GM18873 (cell line): ENCODE results near the gene LY9.
"Not testable (repeated sequence)": the region's sequence is repeated elsewhere in the genome, so short reads cannot be mapped to it uniquely, and the experiment has no call there.

ENCODE experiments used
- ATAC-seq: cut with Tn5 transposase; IDR thresholded peaks from one replicate; pipeline ENCODE4 v1.9.1; 2021; ENCODE audit warnings: mild to moderate bottlenecking, moderate library complexity, moderate number of reproducible peaks; ENCODE audit not compliant: unreplicated experiment, low FRiP score

LY9 gene

GRCh38 chr1:160773093-160773492 is 22.9 kb upstream of the LY9 start:
- no peak for ATAC-seq

- no peak for ATAC-seq
Measured at GRCh38 chr1:160774886-160775719, 20.9 kb upstream of the LY9 start.

- ATAC-seq: no peak
Measured at GRCh38 chr1:160776178-160776577, 19.8 kb upstream of the LY9 start.

GRCh38 chr1:160777486-160778089 is 18.4 kb upstream of the LY9 start:
- ATAC-seq: no peak

DNA sequence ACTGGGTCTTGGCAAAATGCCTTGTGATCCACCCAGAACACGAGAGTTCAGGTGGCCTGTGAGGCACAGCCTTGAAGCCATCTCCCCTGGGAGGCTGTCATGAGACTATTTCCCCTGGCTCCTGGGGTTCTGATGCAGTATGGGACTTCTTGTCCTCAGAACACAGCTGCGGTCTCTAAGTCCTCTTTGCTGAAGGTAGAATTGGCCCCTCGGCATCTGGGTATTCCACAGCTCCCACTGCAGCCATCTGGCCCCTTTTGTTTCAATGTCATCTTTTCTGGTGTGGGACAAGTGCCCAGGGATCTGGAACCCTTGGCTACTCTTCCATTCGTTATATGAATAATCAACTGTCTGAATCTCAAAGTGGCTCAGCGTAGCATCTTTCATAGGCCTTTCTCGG is 17.0 kb upstream of the LY9 start:
- ATAC-seq: no peak

DNA sequence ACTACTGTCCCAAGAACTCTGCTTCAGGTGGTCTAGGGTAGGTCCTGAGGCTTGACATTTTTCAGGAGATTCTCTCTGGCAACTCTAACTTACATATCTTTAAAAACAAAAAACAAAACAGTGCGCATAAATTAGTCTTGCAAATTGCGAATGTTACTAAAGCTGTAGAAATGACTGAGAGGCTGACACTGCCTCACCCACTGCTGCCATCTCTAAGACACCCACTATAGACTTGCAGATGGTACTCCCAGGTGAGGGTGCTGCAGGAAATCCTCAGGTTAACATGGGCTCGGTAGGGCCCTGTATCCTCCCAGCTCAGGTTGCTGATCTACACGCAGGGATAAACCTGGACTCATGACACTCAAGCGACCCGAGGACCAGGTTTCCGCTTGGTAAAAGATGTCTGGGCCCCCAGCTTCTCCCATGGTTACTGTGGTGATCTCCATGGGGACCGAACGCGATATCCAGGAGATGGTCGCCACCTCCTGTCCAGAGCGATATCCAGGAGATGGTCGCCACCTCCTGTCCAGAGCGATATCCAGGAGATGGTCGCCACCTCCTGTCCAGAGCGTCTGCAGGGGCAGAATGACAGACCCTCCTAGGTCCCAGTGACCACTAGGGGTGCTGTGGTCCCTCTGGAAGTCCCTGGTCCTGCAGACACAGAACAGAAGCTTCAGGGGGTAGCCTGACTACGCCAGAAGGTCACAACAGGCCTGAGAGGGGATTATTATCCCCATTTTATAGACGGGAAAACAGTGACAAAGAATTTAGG is 16.2 kb upstream of the LY9 start:
- ATAC-seq: no peak

DNA sequence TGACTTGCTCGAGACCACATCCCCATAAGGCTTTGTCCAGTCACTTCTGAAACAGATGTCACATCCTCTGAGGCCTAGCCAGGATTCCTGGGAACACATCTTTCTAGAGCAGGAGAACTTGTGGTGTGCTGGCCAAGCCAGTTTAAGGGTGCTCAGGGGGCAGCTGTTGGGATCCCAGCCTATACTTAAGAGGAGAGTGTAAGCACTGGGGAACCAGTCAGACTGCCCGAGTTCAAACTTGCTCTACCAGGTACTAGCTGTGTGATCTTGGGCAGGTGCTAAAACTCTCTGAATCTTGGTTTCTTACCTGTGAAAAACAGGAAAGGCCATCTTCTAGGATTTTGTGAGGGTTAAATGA is 15.6 kb upstream of the LY9 start:
- no peak for ATAC-seq

DNA sequence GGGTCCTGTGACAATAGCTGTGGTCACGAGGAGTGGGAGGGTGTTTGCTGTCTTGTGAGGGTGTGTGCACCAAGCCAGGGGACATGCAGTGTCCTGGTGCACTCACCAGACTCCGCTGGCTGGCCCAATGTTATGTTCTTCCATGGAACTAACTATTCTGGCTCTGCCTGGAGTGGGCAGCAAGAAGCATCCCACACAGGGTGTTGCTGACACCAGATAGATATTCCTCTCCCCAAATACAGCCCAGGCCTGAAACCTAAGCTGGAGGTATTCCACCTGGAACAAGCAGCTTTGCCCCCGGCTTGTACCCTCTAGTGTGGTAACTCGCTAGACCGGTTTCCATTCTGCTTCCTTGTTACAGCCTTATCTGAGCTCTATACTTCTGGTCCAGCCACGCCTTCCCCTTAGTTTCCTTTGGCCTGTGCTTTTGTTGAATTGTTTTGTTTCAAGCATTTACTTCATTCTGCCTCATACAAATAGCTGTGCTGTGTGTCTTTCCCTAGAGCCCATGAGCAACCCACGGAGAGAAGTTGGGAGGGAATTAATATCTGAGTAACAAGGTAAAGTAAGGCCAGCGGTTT is 14.7 kb upstream of the LY9 start:
- no peak for ATAC-seq

DNA sequence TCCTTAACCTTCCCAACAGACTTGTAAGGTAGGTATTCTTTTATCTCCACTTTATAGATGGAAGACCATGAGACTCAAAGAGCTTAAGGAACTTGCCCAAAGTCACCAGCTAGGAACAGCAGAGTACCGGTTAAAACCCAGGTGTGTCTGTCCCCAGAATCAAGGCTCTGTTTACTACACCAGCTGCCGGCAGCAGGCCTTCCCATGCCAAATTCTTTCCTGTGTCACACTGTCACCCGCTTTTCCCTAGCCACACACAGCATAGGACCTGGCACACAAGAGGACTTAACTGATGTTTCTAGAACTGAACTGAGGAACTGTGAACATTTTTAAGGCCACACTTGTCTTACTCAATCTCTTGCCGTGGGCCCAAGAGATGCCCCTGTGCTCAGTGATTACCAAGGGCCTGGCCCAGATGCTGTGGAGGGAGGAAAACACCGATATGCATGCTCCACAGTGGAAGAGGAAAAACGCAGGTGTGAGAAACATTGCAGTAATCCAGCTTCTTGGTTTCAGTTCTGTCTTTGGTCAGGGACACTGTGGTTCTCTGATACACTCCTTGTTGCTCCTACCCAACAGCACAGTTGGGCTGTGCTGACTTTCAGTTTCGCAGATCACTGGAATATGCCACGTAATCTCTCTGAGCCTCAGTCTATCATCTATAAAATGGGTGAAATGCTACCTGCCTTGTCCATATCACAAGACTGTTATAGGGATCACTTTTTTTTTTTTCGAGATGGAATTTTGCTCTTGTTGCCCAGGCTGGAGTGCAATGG is 13.9 kb upstream of the LY9 start:
- peak; percentile 69 for ATAC-seq

DNA sequence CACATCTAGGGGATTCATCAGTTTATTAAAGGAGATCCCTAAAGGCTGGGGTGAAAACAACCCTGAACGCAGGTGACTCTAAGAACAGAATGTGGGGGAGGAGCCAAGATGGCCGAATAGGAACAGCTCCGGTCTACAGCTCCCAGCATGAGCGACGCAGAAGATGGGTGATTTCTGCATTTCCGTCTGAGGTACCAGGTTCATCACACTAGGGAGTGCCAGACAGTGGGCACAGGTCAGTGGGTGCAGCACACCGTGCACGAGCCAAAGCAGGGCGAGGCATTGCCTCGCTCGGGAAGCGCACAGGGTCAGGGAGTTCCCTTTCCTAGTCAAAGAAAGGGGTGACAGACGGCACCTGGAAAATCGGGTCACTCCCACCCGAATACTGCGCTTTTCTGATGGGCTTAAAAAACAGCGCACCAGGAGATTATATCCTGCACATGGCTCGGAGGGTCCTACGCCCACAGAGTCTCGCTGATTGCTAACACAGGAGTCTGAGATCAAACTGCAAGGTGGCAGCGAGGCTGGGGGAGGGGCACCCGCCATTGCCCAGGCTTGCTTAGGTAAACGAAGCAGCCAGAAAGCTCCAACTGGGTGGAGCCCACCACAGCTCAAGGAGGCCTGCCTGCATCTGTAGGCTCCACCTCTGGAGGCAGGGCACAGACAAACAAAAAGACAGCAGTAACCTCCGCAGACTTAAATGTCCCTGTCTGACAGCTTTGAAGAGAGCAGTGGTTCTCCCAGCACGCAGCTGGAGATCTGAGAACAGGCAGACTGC is 12.8 kb upstream of the LY9 start:
- not testable (repeated sequence) for ATAC-seq

GRCh38 chr1:160789051-160789701 is 6.8 kb upstream of the LY9 start:
- no peak for ATAC-seq

- peak; percentile 60 for ATAC-seq
Measured at GRCh38 chr1:160789702-160790611, 6.0 kb upstream of the LY9 start.

DNA sequence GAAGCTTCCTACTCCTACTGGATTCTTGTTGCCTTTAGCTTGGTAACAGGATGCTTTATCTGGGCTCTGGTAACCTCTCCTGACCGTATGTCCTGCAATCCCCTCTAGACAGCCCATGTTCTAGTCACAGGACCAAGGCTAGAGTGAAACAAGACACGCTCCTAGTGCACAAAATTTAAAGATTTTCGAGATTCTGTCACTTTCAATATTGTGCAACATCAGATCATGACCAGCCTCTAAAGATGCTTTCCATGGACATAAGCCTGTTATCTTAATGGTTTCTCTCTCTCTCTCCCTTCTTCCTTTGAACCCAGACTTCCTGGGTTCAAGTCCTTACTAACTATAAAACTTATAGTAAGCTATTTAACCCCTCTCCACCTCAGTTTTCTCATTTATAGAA is 1.6 kb upstream of the LY9 start:
- ATAC-seq: no peak

DNA sequence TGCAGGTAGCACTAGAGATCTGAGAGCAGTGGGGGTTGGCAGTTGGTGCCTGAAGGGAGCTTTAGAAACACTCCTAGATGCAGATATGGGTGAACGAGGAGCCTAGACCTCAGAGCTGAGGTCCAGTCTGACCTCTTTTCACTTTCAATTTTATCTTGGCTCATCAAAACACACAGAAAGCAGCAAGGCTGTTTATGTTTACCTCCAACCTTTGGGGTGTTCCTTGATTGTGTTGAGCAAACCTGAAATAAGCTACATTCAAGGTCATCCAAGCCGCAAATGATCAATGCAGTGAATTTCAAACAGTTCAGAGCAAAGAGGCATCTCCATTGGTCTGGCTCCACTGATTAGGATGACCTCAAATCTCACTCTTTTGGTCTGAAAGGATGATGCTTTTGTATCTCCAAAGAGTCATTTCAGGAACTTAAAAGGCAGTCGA is 1.3 kb downstream of the LY9 start:
- no peak for ATAC-seq

DNA sequence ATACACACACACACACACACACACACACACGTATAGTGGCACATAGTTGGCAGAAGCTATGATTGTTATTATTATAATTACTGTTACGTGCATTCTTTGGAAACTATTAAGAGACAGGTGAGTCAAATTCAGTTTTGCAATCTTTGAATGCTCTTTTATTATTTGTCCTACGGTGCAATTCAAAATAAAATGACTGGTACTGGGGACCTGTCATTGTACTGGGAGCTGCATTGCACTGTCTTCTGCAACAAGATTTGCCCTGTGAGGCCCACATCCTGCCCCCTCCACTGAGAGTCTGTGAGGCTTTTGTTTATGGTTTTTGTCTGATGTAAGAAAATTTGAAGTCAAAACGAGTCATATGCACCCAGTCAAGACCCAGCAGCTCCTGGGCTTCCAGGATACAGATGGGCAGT is 1.9 kb downstream of the LY9 start:
- no peak for ATAC-seq

DNA sequence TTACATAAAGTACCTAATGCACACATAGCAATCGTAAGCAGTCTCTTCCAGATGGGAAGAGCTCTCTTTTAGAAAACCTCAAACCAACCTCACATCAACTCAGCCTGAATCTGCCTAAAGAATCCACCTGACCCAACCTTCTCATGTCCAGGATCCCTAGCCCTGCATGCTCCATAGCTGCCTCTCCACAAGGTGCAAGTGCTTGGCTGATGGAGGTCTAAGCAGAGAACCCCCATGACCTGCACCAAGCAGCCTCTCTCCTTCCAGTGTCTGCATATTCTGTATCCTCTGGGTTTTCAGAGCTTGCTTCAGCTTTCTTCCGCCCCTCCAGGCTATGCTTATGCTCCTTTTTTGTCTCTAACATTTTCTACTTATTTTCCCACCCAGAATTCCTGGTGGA is 2.5 kb downstream of the LY9 start:
- no peak for ATAC-seq

DNA sequence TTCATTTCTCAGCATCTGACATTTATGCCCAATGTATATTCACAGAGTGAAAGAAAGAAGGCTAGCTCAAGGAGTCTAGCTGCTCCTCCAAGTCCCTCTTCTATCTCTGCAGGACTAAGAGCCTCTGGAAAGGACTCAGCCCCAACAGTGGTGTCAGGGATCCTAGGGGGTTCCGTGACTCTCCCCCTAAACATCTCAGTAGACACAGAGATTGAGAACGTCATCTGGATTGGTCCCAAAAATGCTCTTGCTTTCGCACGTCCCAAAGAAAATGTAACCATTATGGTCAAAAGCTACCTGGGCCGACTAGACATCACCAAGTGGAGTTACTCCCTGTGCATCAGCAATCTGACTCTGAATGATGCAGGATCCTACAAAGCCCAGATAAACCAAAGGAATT is 3.7 kb downstream of the LY9 start:
- no peak for ATAC-seq

DNA sequence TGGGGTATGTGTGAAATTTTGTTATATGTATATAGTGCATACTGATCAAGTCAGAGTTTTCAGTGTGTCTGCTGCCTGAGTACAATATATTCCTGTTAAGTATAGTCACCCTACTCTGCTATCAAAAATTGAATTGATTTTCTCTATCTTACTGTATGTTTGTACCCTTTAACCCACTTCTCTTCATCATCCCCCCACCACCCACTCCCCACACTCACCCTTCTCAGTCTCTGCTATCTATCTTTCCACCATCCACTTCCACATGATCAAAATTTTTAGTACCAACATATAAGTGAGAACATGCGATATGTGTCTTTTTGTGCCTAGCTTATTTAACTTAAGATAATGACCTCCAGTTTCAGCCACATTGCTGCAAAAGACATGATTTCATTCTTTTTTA is 4.2 kb downstream of the LY9 start:
- ATAC-seq: no peak
